HEK293 (cell line): ENCODE results near the gene HIF1A.

Experiments used
- CTCF ChIA-PET: fragments of 350-600 bp; formaldehyde crosslinking; extraction: SDS; loops from one replicate; lab custom pipeline; 2021; ENCODE audit warnings: antibody characterized with exemption; lab: Yijun Ruan, JAX
- POLR2A ChIA-PET: fragments of 300-600 bp; formaldehyde crosslinking; extraction: SDS; loops from one replicate; lab custom pipeline; 2020; ENCODE audit warnings: antibody characterized with exemption, inconsistent platforms; lab: Yijun Ruan, JAX
- H3K27ac ChIP-seq: fragments of 200-500 bp; sonication (Bioruptor generic); 2 replicates; pipeline ENCODE4 v1.5.1; 2014; ENCODE audit warnings: low read depth, low read length, control low read depth, inconsistent platforms; ENCODE audit errors: extremely low read depth
- H3K36me3 ChIP-seq, 2 experiments: fragments of 200-500 bp in 1 of 2; sonication (Bioruptor generic) in 1 of 2; 1 replicate in 1 of 2; 2 replicates in 1 of 2; pipeline ENCODE4 v1.5.1; 2014 to 2017; ENCODE audit warnings: inconsistent platforms in 2 of 2, low read length in 2 of 2; ENCODE audit not compliant: control insufficient read depth in 2 of 2, insufficient read depth in 1 of 2
- H3K4me1 ChIP-seq: fragments of 200-500 bp; sonication (Bioruptor generic); 2 replicates; pipeline ENCODE4 v1.5.1; 2014; ENCODE audit warnings: mild to moderate bottlenecking, low read length, inconsistent platforms; ENCODE audit not compliant: control insufficient read depth, insufficient read depth
- H3K4me3 ChIP-seq: 2 replicates; pipeline ENCODE4 v1.5.1; 2011; ENCODE audit warnings: low read depth, mild to moderate bottlenecking, control low read depth, low read length, moderate library complexity
- H3K9me3 ChIP-seq: fragments of 200-500 bp; sonication (Bioruptor generic); 2 replicates; pipeline ENCODE4 v1.5.1; 2014; ENCODE audit warnings: low read depth, low read length, inconsistent platforms; ENCODE audit not compliant: control insufficient read depth, insufficient read depth
- BCL11B ChIP-seq: fragments of 450-650 bp; formaldehyde crosslinking; IDR thresholded peaks from 2 replicates; pipeline ENCODE4 v1.5.1; 2016; ENCODE audit warnings: low read depth, missing biosample characterization, missing genetic modification characterization
- GLI2 ChIP-seq: fragments of 450-650 bp; formaldehyde crosslinking; IDR thresholded peaks from 2 replicates; pipeline ENCODE4; 2017; ENCODE audit warnings: missing biosample characterization, missing genetic modification characterization, low read depth, borderline replicate concordance
- GLI4 ChIP-seq: fragments of 450-650 bp; formaldehyde crosslinking; IDR thresholded peaks from 2 replicates; pipeline ENCODE4 v1.5.1; 2016; ENCODE audit warnings: missing biosample characterization, missing genetic modification characterization
- GLIS2 ChIP-seq: fragments of 450-650 bp; formaldehyde crosslinking; IDR thresholded peaks from 2 replicates; pipeline ENCODE4 v1.5.1; 2016; ENCODE audit warnings: missing biosample characterization, missing genetic modification characterization
- KLF16 ChIP-seq: fragments of 450-650 bp; formaldehyde crosslinking; IDR thresholded peaks from 2 replicates; pipeline ENCODE4 v1.5.1; 2017; ENCODE audit warnings: missing biosample characterization, missing genetic modification characterization
- KLF9 ChIP-seq: fragments of 450-650 bp; formaldehyde crosslinking; IDR thresholded peaks from 2 replicates; pipeline ENCODE4 v1.5.1; 2016; ENCODE audit warnings: missing biosample characterization, missing genetic modification characterization, low read depth
- PRDM1 ChIP-seq: fragments of 450-650 bp; formaldehyde crosslinking; IDR thresholded peaks from 2 replicates; pipeline ENCODE4; 2016; ENCODE audit warnings: missing biosample characterization, missing genetic modification characterization
- SCRT2 ChIP-seq: fragments of 450-650 bp; formaldehyde crosslinking; IDR thresholded peaks from 2 replicates; pipeline ENCODE4 v1.5.1; 2016; ENCODE audit warnings: missing biosample characterization, missing genetic modification characterization
- SP3 ChIP-seq: fragments of 450-650 bp; formaldehyde crosslinking; IDR thresholded peaks from 2 replicates; pipeline ENCODE4 v1.5.1; 2016; ENCODE audit warnings: missing biosample characterization, missing genetic modification characterization
- ZEB2 ChIP-seq: fragments of 450-650 bp; formaldehyde crosslinking; IDR thresholded peaks from 2 replicates; pipeline ENCODE4 v1.5.1; 2016; ENCODE audit warnings: missing biosample characterization, missing genetic modification characterization
- ZFP37 ChIP-seq: fragments of 450-650 bp; formaldehyde crosslinking; IDR thresholded peaks from 2 replicates; pipeline ENCODE4 v1.5.1; 2016; ENCODE audit warnings: missing biosample characterization, missing genetic modification characterization
- ZNF121 ChIP-seq: fragments of 450-650 bp; formaldehyde crosslinking; IDR thresholded peaks from 2 replicates; pipeline ENCODE4 v1.5.1; 2016; ENCODE audit warnings: missing biosample characterization, missing genetic modification characterization
- ZNF138 ChIP-seq: fragments of 450-650 bp; formaldehyde crosslinking; IDR thresholded peaks from 2 replicates; pipeline ENCODE4 v1.5.1; 2016; ENCODE audit warnings: missing biosample characterization, missing genetic modification characterization, borderline replicate concordance
- ZNF174 ChIP-seq: fragments of 450-650 bp; formaldehyde crosslinking; IDR thresholded peaks from 2 replicates; pipeline ENCODE4 v1.5.0; 2017; ENCODE audit warnings: missing biosample characterization, mild to moderate bottlenecking, missing genetic modification characterization
- ZNF311 ChIP-seq: fragments of 450-650 bp; formaldehyde crosslinking; IDR thresholded peaks from 2 replicates; pipeline ENCODE4 v1.5.1; 2017; ENCODE audit warnings: missing biosample characterization, missing genetic modification characterization, borderline replicate concordance
- ZNF366 ChIP-seq: fragments of 450-650 bp; formaldehyde crosslinking; conservative IDR thresholded peaks from 2 replicates; pipeline ENCODE4 v1.5.1; 2016; ENCODE audit warnings: missing biosample characterization, missing genetic modification characterization
- ZNF501 ChIP-seq: fragments of 450-650 bp; formaldehyde crosslinking; IDR thresholded peaks from 2 replicates; pipeline ENCODE4 v1.5.1; 2016; ENCODE audit warnings: missing biosample characterization, missing genetic modification characterization
- ZNF521 ChIP-seq: fragments of 450-650 bp; formaldehyde crosslinking; IDR thresholded peaks from 2 replicates; pipeline ENCODE4 v1.5.1; 2017; ENCODE audit warnings: missing biosample characterization, mild to moderate bottlenecking, missing genetic modification characterization
- ZNF600 ChIP-seq: fragments of 450-650 bp; formaldehyde crosslinking; IDR thresholded peaks from 2 replicates; pipeline ENCODE4 v1.5.1; 2016; ENCODE audit warnings: missing biosample characterization, missing genetic modification characterization
- ZNF654 ChIP-seq: fragments of 450-650 bp; formaldehyde crosslinking; IDR thresholded peaks from 2 replicates; pipeline ENCODE4 v1.5.1; 2016; ENCODE audit warnings: low read depth, missing biosample characterization, missing genetic modification characterization
- ZSCAN30 ChIP-seq: fragments of 450-650 bp; IDR thresholded peaks from 2 replicates; pipeline ENCODE4 v1.5.1; 2018; ENCODE audit warnings: missing biosample characterization, mild to moderate bottlenecking, missing genetic modification characterization, moderate library complexity
- TF ChIP-seq, protein P1 (sequence below): fragments of 450-650 bp; formaldehyde crosslinking; IDR thresholded peaks from 2 replicates; pipeline ENCODE4 v1.5.1; 2016; ENCODE audit warnings: missing biosample characterization, missing genetic modification characterization
- TF ChIP-seq, protein P2 (sequence below): fragments of 450-650 bp; formaldehyde crosslinking; IDR thresholded peaks from 2 replicates; pipeline ENCODE4 v1.5.1; 2017; ENCODE audit warnings: missing biosample characterization, missing genetic modification characterization
- TF ChIP-seq, protein P3 (sequence below): fragments of 450-650 bp; formaldehyde crosslinking; optimal IDR thresholded peaks from 2 replicates; pipeline ENCODE3; 2016; ENCODE audit warnings: missing biosample characterization, mild to moderate bottlenecking, missing genetic modification characterization
- TF ChIP-seq, protein P4 (sequence below): fragments of 450-650 bp; formaldehyde crosslinking; conservative IDR thresholded peaks from 2 replicates; pipeline ENCODE4 v1.5.1; 2016; ENCODE audit warnings: low read depth, missing biosample characterization, missing genetic modification characterization

HIF1A gene

DNA sequence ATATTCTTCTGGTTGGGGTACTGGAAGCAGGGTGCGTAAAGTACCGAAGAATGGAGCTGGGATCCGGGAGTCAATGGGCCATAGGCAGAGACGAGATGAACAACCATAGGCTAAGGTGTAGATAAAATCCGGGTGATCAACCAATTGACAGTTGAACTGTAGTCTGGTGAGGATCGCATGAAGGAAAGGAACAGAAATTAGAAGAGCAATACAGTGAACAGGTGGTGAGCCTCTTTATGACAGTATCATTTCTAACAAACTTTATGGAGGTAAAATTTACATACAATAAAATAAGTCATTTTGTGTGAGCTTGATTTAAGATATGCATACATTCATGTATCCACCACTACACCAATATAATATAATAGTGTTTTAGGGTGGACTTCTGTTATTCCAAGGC is 13.9 kb upstream of the HIF1A start:
- Histone ChIP-seq H3K4me1 (0 out of 2 replicates have a peak, but pooled peaks cover 2% of the 10 kb centered on the region), H3K36me3 (no peaks in the 10 kb centered on the region), H3K27ac (no peak overlapping the region), H3K9me3 (no peaks in the 10 kb centered on the region), H3K4me3 (no peak overlapping the region)
- no peak for TF ChIP-seq ZNF501 (tag by site-specific recombination)
- TF ChIP-seq BCL11B (tag by site-specific recombination), result no peak
- no peak for TF ChIP-seq SP3 (tag by site-specific recombination)
- no peak for TF ChIP-seq ZNF311 (tag by site-specific recombination)
- no peak for TF ChIP-seq ZNF138
- TF ChIP-seq, protein P1, sequence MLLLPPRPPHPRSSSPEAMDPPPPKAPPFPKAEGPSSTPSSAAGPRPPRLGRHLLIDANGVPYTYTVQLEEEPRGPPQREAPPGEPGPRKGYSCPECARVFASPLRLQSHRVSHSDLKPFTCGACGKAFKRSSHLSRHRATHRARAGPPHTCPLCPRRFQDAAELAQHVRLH (tag by site-specific recombination), result no peak
- TF ChIP-seq GLIS2 (tag by site-specific recombination), result no peak
- no peak for TF ChIP-seq ZNF121 (tag by site-specific recombination)
- TF ChIP-seq GLI4 (tag by site-specific recombination), result no peak
- no peak for TF ChIP-seq GLI2 (tag by site-specific recombination)
- TF ChIP-seq ZFP37 (tag by site-specific recombination), result no peak
- TF ChIP-seq ZSCAN30 (tag by site-specific recombination), result no peak
- TF ChIP-seq ZNF366 (tag by site-specific recombination), result no peak
- no peak for TF ChIP-seq PRDM1 (tag by site-specific recombination)
- TF ChIP-seq, protein P2, sequence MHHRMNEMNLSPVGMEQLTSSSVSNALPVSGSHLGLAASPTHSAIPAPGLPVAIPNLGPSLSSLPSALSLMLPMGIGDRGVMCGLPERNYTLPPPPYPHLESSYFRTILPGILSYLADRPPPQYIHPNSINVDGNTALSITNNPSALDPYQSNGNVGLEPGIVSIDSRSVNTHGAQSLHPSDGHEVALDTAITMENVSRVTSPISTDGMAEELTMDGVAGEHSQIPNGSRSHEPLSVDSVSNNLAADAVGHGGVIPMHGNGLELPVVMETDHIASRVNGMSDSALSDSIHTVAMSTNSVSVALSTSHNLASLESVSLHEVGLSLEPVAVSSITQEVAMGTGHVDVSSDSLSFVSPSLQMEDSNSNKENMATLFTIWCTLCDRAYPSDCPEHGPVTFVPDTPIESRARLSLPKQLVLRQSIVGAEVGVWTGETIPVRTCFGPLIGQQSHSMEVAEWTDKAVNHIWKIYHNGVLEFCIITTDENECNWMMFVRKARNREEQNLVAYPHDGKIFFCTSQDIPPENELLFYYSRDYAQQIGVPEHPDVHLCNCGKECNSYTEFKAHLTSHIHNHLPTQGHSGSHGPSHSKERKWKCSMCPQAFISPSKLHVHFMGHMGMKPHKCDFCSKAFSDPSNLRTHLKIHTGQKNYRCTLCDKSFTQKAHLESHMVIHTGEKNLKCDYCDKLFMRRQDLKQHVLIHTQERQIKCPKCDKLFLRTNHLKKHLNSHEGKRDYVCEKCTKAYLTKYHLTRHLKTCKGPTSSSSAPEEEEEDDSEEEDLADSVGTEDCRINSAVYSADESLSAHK (tag by site-specific recombination), result no peak
- TF ChIP-seq ZNF174 (tag by site-specific recombination), result no peak
- no peak for TF ChIP-seq ZNF600 (tag by site-specific recombination)
- TF ChIP-seq, protein P3, sequence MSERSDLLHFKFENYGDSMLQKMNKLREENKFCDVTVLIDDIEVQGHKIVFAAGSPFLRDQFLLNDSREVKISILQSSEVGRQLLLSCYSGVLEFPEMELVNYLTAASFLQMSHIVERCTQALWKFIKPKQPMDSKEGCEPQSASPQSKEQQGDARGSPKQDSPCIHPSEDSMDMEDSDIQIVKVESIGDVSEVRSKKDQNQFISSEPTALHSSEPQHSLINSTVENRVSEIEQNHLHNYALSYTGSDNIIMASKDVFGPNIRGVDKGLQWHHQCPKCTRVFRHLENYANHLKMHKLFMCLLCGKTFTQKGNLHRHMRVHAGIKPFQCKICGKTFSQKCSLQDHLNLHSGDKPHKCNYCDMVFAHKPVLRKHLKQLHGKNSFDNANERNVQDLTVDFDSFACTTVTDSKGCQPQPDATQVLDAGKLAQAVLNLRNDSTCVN, result no peak
- no peak for TF ChIP-seq ZNF654 (tag by site-specific recombination)
- TF ChIP-seq ZEB2 (tag by site-specific recombination), result no peak
- ChIA-PET POLR2A (interaction anchor here (1.5 kb wide), 1 partner anchor 14 kb away, joined by 4 read pairs; the partner anchor contains the start of gene HIF1A), CTCF (no interaction called here)

DNA sequence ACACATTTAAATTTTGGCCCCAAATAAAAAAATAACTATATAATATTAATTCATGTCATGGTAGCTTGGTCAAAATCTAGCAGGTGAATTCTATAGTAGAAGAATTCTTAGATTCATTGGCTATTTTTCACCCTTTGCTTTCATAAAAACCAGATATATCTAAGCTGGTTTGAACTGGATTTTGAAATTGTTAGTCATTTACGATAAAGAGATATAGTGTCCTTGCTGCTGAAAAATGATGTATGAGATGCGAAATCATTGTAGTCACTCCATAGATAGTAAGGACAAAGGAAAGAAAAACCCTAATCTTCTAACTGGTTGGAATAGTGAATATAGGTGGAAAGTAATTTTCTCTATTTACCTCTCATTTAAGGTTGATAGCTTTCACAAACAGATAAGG is 12.2 kb upstream of the HIF1A start:
- 0 out of 2 replicates have a peak, but pooled peaks cover 2% of the 10 kb centered on the region for H3K4me1 ChIP-seq
- no peak overlapping the region for H3K4me3 ChIP-seq
- no peak overlapping the region for H3K27ac ChIP-seq
- no peaks in the 10 kb centered on the region for H3K36me3 ChIP-seq
- no peaks in the 10 kb centered on the region for H3K9me3 ChIP-seq
- POLR2A ChIA-PET, result interaction anchor here (0.6 to 2.0 kb wide), 2 partner anchors 12 to 1496 kb away, joined by 5 to 6 read pairs; partner anchors contain the start of gene HIF1A
- CTCF ChIA-PET, result no interaction called here
- TF ChIP-seq ZNF521 (tag by site-specific recombination) (no peak), KLF16 (tag by site-specific recombination) (no peak), KLF9 (tag by site-specific recombination) (no peak), SCRT2 (tag by site-specific recombination) (no peak), ZNF600 (tag by site-specific recombination) (no peak)
- TF ChIP-seq, protein P4, sequence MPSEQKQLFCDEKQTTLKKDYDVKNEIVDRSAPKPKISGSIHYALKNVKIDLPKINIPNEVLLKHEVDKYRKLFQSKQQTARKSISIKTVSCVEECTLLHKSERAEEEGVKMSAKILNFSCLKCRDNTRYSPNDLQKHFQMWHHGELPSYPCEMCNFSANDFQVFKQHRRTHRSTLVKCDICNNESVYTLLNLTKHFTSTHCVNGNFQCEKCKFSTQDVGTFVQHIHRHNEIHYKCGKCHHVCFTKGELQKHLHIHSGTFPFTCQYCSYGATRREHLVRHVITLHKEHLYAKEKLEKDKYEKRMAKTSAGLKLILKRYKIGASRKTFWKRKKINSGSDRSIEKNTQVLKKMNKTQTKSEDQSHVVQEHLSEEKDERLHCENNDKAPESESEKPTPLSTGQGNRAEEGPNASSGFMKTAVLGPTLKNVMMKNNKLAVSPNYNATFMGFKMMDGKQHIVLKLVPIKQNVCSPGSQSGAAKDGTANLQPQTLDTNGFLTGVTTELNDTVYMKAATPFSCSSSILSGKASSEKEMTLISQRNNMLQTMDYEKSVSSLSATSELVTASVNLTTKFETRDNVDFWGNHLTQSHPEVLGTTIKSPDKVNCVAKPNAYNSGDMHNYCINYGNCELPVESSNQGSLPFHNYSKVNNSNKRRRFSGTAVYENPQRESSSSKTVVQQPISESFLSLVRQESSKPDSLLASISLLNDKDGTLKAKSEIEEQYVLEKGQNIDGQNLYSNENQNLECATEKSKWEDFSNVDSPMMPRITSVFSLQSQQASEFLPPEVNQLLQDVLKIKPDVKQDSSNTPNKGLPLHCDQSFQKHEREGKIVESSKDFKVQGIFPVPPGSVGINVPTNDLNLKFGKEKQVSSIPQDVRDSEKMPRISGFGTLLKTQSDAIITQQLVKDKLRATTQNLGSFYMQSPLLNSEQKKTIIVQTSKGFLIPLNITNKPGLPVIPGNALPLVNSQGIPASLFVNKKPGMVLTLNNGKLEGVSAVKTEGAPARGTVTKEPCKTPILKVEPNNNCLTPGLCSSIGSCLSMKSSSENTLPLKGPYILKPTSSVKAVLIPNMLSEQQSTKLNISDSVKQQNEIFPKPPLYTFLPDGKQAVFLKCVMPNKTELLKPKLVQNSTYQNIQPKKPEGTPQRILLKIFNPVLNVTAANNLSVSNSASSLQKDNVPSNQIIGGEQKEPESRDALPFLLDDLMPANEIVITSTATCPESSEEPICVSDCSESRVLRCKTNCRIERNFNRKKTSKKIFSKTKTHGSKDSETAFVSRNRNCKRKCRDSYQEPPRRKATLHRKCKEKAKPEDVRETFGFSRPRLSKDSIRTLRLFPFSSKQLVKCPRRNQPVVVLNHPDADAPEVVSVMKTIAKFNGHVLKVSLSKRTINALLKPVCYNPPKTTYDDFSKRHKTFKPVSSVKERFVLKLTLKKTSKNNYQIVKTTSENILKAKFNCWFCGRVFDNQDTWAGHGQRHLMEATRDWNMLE (tag by site-specific recombination), result no peak
